ENCODE results near the gene DDX25. TPM values are rescaled to one million over a fixed set of nuclear protein-coding genes. Genes with fewer than 3 reads are reported as not detected.

DDX25 gene
- total and polyA plus RNA-seq, 2 of the 8 experiments (the other 6 are each of a cell fraction or from before 2014, with no cell fraction given), result 17.6 to 17.9 TPM

- no peak overlapping the region for H3K4ac ChIP-seq (replicated peaks; ENCODE audit: insufficient read length, low read depth, low read length)
- H2BK120ac ChIP-seq (replicated peaks; ENCODE audit: low read depth, low read length), result no peak overlapping the region
- ChIA-PET CTCF (ENCODE audit: partially characterized antibody) (interaction anchor here (0.6 to 9.1 kb wide), 9 partner anchors 10 to 233 kb away, joined by 3 to 65 read pairs (median 5); partner anchors contain the start of gene VSIG10L2), POLR2A (ENCODE audit: partially characterized antibody) (no interaction called here)
- no peaks in the 10 kb centered on the region for H3K27me3 ChIP-seq (replicated peaks in 1 of 4; ENCODE audit: control insufficient read depth in 3 of 4, extremely low read depth in 1 of 4, insufficient read depth in 3 of 4, low read length in 3 of 4)
- TF ChIP-seq KDM5A (IDR thresholded peaks at IDR 0.05; ENCODE audit: low read length) (no peak), HDAC2 (IDR thresholded peaks at IDR 0.05; ENCODE audit: borderline replicate concordance in 1 of 2, low read depth in 2 of 2, low read length in 2 of 2) (no peak), NANOG (IDR thresholded peaks at IDR 0.05; ENCODE audit: insufficient read depth, low read depth, low read length, poor library complexity, severe bottlenecking) (no peak), SUZ12 (IDR thresholded peaks at IDR 0.05; ENCODE audit: low read length) (no peak), MAFK (IDR thresholded peaks at IDR 0.05; ENCODE audit: low read depth, low read length) (no peak), TAF7 (optimal IDR thresholded peaks at IDR 0.05; ENCODE audit: borderline replicate concordance, low read depth, low read length) (no peak), SRF (IDR thresholded peaks at IDR 0.05; ENCODE audit: low read depth, low read length) (no peak), RBBP5 (IDR thresholded peaks at IDR 0.05; ENCODE audit: borderline replicate concordance, low read depth, low read length) (no peak), YY1 (IDR thresholded peaks at IDR 0.05; ENCODE audit: low read depth, low read length) (no peak), KDM4A (IDR thresholded peaks at IDR 0.05; ENCODE audit: low read depth, low read length, severe bottlenecking) (no peak), CHD1 (IDR thresholded peaks at IDR 0.05; ENCODE audit: low read depth, low read length) (no peak)
- no peak overlapping the region for H3K27ac ChIP-seq (ENCODE audit: low read depth, low read length)
- H3K23ac ChIP-seq (ENCODE audit: insufficient read length), result no peak overlapping the region
- no peak overlapping the region for H2BK20ac ChIP-seq (ENCODE audit: low read length)
- no peak overlapping the region for H3K56ac ChIP-seq (replicated peaks; ENCODE audit: insufficient read length, low read depth, low read length)
- 92% methylated on average over 15 of the region's 15 CpGs; no CpG with 5 or more reads in 1 of the 2 experiments for WGBS, 2 experiments (ENCODE audit: extremely low coverage in 1 of 2, insufficient coverage in 1 of 2, insufficient read length in 1 of 2, insufficient replicate concordance in 2 of 2, low coverage in 1 of 2, low lambda C conversion rate in 2 of 2, missing lambda C conversion rate in 1 of 2)
- H3K9me3 ChIP-seq (ENCODE audit: insufficient read depth in 2 of 2, low read depth in 1 of 2, low read length in 1 of 2), result no peaks in the 10 kb centered on the region
- no peak overlapping the region for H4K8ac ChIP-seq (ENCODE audit: extremely low read depth, insufficient read depth, low read length)
- no peak overlapping the region for H3K14ac ChIP-seq (ENCODE audit: insufficient read length)
- H4K5ac ChIP-seq (ENCODE audit: insufficient read length, low read depth, low read length), result no peak overlapping the region
- H3K9ac ChIP-seq (replicated peaks in 1 of 4; ENCODE audit: extremely low read depth in 1 of 4, low read depth in 3 of 4, low read length in 3 of 4), result no peak overlapping the region
- no peak overlapping the region for H2AK5ac ChIP-seq (ENCODE audit: low read depth, low read length)
- no peak overlapping the region for H3K4me3 ChIP-seq (ENCODE audit: extremely low read depth in 1 of 4, insufficient read depth in 2 of 4, low read depth in 3 of 4, low read length in 4 of 4)
- H3K79me1 ChIP-seq (ENCODE audit: low read depth, low read length), result no peaks in the 10 kb centered on the region
- H2AFZ ChIP-seq (ENCODE audit: low read length), result no peak overlapping the region
- no peak overlapping the region for H3K4me2 ChIP-seq (ENCODE audit: insufficient read depth in 1 of 2, low read depth in 2 of 2, low read length in 2 of 2)
- no peak overlapping the region for H3K18ac ChIP-seq (ENCODE audit: extremely low read depth, low read length)
- H3K4me1 ChIP-seq (replicated peaks in 1 of 4; ENCODE audit: control insufficient read depth in 3 of 4, insufficient read depth in 4 of 4, low read length in 3 of 4), result peaks cover 0 to 2% (median 0%) of the 10 kb centered on the region in 4 experiments; a peak in 2 of 7 replicates
- no peaks in the 10 kb centered on the region for H3K23me2 ChIP-seq (ENCODE audit: low read depth, low read length)
- H2BK5ac ChIP-seq (ENCODE audit: low read depth, low read length), result no peak overlapping the region
- no peak overlapping the region for H2BK15ac ChIP-seq (ENCODE audit: low read length)
- no peaks in the 10 kb centered on the region for H4K20me1 ChIP-seq (replicated peaks in 1 of 2; ENCODE audit: control insufficient read depth in 1 of 2, insufficient read depth in 2 of 2, low read length in 2 of 2)
- no peak overlapping the region for H4K91ac ChIP-seq (replicated peaks; ENCODE audit: insufficient read length, low read length)
- DNase-seq (ENCODE audit: low read depth in 1 of 2, low spot score in 2 of 2), result no peak
- no peak for FAIRE-seq
- no peak overlapping the region for H2BK12ac ChIP-seq (ENCODE audit: low read depth, low read length)
- H3K79me2 ChIP-seq (ENCODE audit: control insufficient read depth in 1 of 2, insufficient read depth in 2 of 2, low read length in 2 of 2), result no peaks in the 10 kb centered on the region
- H3K36me3 ChIP-seq (ENCODE audit: control insufficient read depth in 2 of 4, insufficient read depth in 4 of 4, low read length in 3 of 4), result peaks cover 0 to 4% (median 3%) of the 10 kb centered on the region in 4 experiments; a peak in 3 of 8 replicates
These were observed 50.8 kb downstream of the DDX25 start for GRCh38 chr11:125954945-125955640.
